Neural progenitor cell (in vitro differentiated cells): Measurements from ENCODE around the gene TYRO3. TPM values are rescaled to one million over a fixed set of nuclear protein-coding genes. Genes with fewer than 3 reads are reported as not detected.
"Not testable (repeated sequence)": the region's sequence is repeated elsewhere in the genome, so short reads cannot be mapped to it uniquely, and the experiment has no call there.

Experiments used
- DNase-seq: peaks from one replicate; pipeline ENCODE4 v3.0.0-alpha.2; 2016; ENCODE audit warnings: low spot score
- H2AFZ ChIP-seq: fragments of 200-600 bp; sonication (generic); replicated peaks from 2 replicates; pipeline ENCODE4 v1.6.1; 2016; ENCODE audit warnings: antibody characterized with exemption
- H3F3A ChIP-seq: fragments of 200-600 bp; sonication (generic); 2 replicates; pipeline ENCODE4 v1.6.1; 2016; ENCODE audit warnings: antibody characterized with exemption, low read depth
- H3K27ac ChIP-seq: fragments of 200-600 bp; sonication (generic); 2 replicates; pipeline ENCODE4 v1.5.1; 2016; ENCODE audit warnings: mild to moderate bottlenecking
- H3K27me3 ChIP-seq: fragments of 200-600 bp; sonication (generic); 2 replicates; pipeline ENCODE4 v1.6.1; 2016; ENCODE audit warnings: mild to moderate bottlenecking, moderate library complexity
- H3K36me3 ChIP-seq: fragments of 200-600 bp; sonication (generic); 2 replicates; pipeline ENCODE4 v1.5.1; 2016
- H3K4me1 ChIP-seq: fragments of 200-600 bp; sonication (generic); 2 replicates; pipeline ENCODE4 v1.6.1; 2016; ENCODE audit warnings: mixed run types
- H3K4me2 ChIP-seq: fragments of 200-600 bp; sonication (generic); 2 replicates; pipeline ENCODE4 v1.6.1; 2016
- H3K4me3 ChIP-seq: fragments of 200-600 bp; sonication (generic); 2 replicates; pipeline ENCODE4 v1.5.1; 2016
- H3K79me2 ChIP-seq: fragments of 200-600 bp; sonication (generic); 2 replicates; pipeline ENCODE4 v1.6.1; 2016; ENCODE audit warnings: low read depth
- H3K9ac ChIP-seq: fragments of 200-600 bp; sonication (generic); 2 replicates; pipeline ENCODE4 v1.6.1; 2016
- H3K9me3 ChIP-seq: fragments of 200-600 bp; sonication (generic); 2 replicates; pipeline ENCODE4 v1.5.1; 2016; ENCODE audit warnings: low read depth
- H4K20me1 ChIP-seq: fragments of 200-600 bp; sonication (generic); 2 replicates; pipeline ENCODE4 v1.6.1; 2016; ENCODE audit warnings: low read depth
- H3K27ac Mint-ChIP-seq: 3 replicates; pipeline ENCODE4 v1.8.0; 2021; ENCODE audit warnings: mixed read lengths
- H3K27me3 Mint-ChIP-seq: 2 replicates; pipeline ENCODE4 v1.8.0; 2022; ENCODE audit warnings: low read depth, mild to moderate bottlenecking, inconsistent platforms, moderate library complexity, mixed read lengths; ENCODE audit not compliant: insufficient read depth
- H3K36me3 Mint-ChIP-seq: 3 replicates; pipeline ENCODE4 v1.8.0; 2021; ENCODE audit warnings: mixed read lengths
- H3K4me1 Mint-ChIP-seq: 3 replicates; pipeline ENCODE4 v1.8.0; 2021; ENCODE audit warnings: mixed read lengths
- H3K4me3 Mint-ChIP-seq: 3 replicates; pipeline ENCODE4 v1.8.0; 2021; ENCODE audit warnings: mild to moderate bottlenecking, moderate library complexity, mixed read lengths
- H3K9me3 Mint-ChIP-seq: 3 replicates; pipeline ENCODE4 v1.8.0; 2020; ENCODE audit warnings: mixed read lengths
- CTCF ChIP-seq: fragments of 200-600 bp; sonication (generic); IDR thresholded peaks from 2 replicates; pipeline ENCODE4 v1.5.1; 2017; ENCODE audit warnings: antibody characterized with exemption, mild to moderate bottlenecking
- EZH2 ChIP-seq: fragments of 200-600 bp; sonication (generic); IDR thresholded peaks from 2 replicates; pipeline ENCODE4 v1.6.1; 2017; ENCODE audit warnings: antibody characterized with exemption, mild to moderate bottlenecking, moderate library complexity
- EZH2phosphoT487 ChIP-seq: fragments of 200-600 bp; sonication (generic); IDR thresholded peaks from 2 replicates; pipeline ENCODE4 v1.6.1; 2017; ENCODE audit warnings: antibody characterized with exemption
- total RNA-seq: library from RNA; depleted of rRNA; stranded (reverse); fragments of >200 nt; gene quantifications from 2 replicates; pipeline ENCODE4 v1.2.3, GENCODE V29; 2015; ENCODE audit warnings: low replicate concordance

Gene TYRO3
- total RNA-seq, 1 donor from 2014 or later = 59.1 TPM

- Histone ChIP-seq H2AFZ (no peak overlapping the region), H3F3A (peaks cover 54% of the 10 kb centered on the region), H3K27me3 (no peaks in the 10 kb centered on the region), H3K4me2 (peak overlapping the region; percentile 81), H3K4me1 (peaks cover 64% of the 10 kb centered on the region), H3K9ac (no peak overlapping the region), H4K20me1 (no peaks in the 10 kb centered on the region), H3K9me3 (no peaks in the 10 kb centered on the region), H3K36me3 (peaks cover 6% of the 10 kb centered on the region), H3K27ac (peak overlapping the region; percentile 99), H3K4me3 (peak overlapping the region; percentile 24), H3K79me2 (peaks cover 28% of the 10 kb centered on the region)
- no peak for TF ChIP-seq EZH2
- TF ChIP-seq CTCF = no peak
- no peak for TF ChIP-seq EZH2phosphoT487
- Mint-ChIP-seq H3K27me3 (peaks cover 10% of the 10 kb centered on the region), H3K4me1 (peaks cover 56% of the 10 kb centered on the region), H3K9me3 (no peaks in the 10 kb centered on the region), H3K27ac (peak overlapping the region; percentile 96), H3K4me3 (peak overlapping the region; percentile 60), H3K36me3 (peaks cover 9% of the 10 kb centered on the region)
- DNase-seq = peak; percentile 47
These were observed 8.8 kb downstream of the TYRO3 start for GRCh38 chr15:41567862-41568261.

GRCh38 chr15:41568350-41569017 lies 9.5 kb downstream of the TYRO3 start:
- H4K20me1 ChIP-seq = no peaks in the 10 kb centered on the region
- H3K9me3 ChIP-seq = no peaks in the 10 kb centered on the region
- peaks cover 58% of the 10 kb centered on the region for H3K4me1 ChIP-seq
- H3K27ac Mint-ChIP-seq = peak overlapping the region; percentile 96
- H3K27ac ChIP-seq = peak overlapping the region; percentile 99
- no peak overlapping the region for H2AFZ ChIP-seq
- H3K9me3 Mint-ChIP-seq = no peaks in the 10 kb centered on the region
- TF ChIP-seq CTCF (no peak), EZH2 (no peak), EZH2phosphoT487 (no peak)
- H3F3A ChIP-seq = peaks cover 48% of the 10 kb centered on the region
- H3K27me3 ChIP-seq = no peaks in the 10 kb centered on the region
- peaks cover 9% of the 10 kb centered on the region for H3K36me3 Mint-ChIP-seq
- H3K4me1 Mint-ChIP-seq = peaks cover 49% of the 10 kb centered on the region
- peak overlapping the region; percentile 35 for H3K9ac ChIP-seq
- H3K4me3 ChIP-seq = peak overlapping the region; percentile 24
- H3K36me3 ChIP-seq = peaks cover 6% of the 10 kb centered on the region
- H3K27me3 Mint-ChIP-seq = peaks cover 10% of the 10 kb centered on the region
- H3K4me3 Mint-ChIP-seq = peak overlapping the region; percentile 60
- DNase-seq = peak; percentile 95
- peak overlapping the region; percentile 81 for H3K4me2 ChIP-seq
- H3K79me2 ChIP-seq = peaks cover 28% of the 10 kb centered on the region

- Mint-ChIP-seq H3K4me1 (peaks cover 42% of the 10 kb centered on the region), H3K27ac (peak overlapping the region; percentile 72)
- H3K4me1 ChIP-seq = peaks cover 51% of the 10 kb centered on the region
- H3K9me3 ChIP-seq, H3K4me3 Mint-ChIP-seq, DNase-seq, H3K4me3 ChIP-seq, H3K36me3 Mint-ChIP-seq, H3K9me3 Mint-ChIP-seq, H3K27me3 ChIP-seq, H4K20me1 ChIP-seq, H3K9ac ChIP-seq, H2AFZ ChIP-seq, H3K27me3 Mint-ChIP-seq, H3K36me3 ChIP-seq: not testable (repeated sequence)
- peaks cover 41% of the 10 kb centered on the region for H3F3A ChIP-seq
- peak overlapping the region; percentile 99 for H3K27ac ChIP-seq
- H3K79me2 ChIP-seq = peaks cover 25% of the 10 kb centered on the region
- peak overlapping the region; percentile 81 for H3K4me2 ChIP-seq
These were observed 10.2 kb downstream of the TYRO3 start for GRCh38 chr15:41569232-41569631.

GRCh38 chr15:41570764-41571163 lies 11.8 kb downstream of the TYRO3 start:
- no peak overlapping the region for H3K4me3 ChIP-seq
- H4K20me1 ChIP-seq = no peaks in the 10 kb centered on the region
- H3K27me3 ChIP-seq = no peaks in the 10 kb centered on the region
- peaks cover 23% of the 10 kb centered on the region for H3K79me2 ChIP-seq
- Mint-ChIP-seq H3K36me3 (peaks cover 9% of the 10 kb centered on the region), H3K27ac (no peak overlapping the region), H3K4me3 (peak overlapping the region; percentile 14), H3K27me3 (peaks cover 7% of the 10 kb centered on the region), H3K4me1 (peaks cover 28% of the 10 kb centered on the region), H3K9me3 (no peaks in the 10 kb centered on the region)
- peaks cover 6% of the 10 kb centered on the region for H3K36me3 ChIP-seq
- H2AFZ ChIP-seq = no peak overlapping the region
- no peaks in the 10 kb centered on the region for H3K9me3 ChIP-seq
- H3K9ac ChIP-seq = no peak overlapping the region
- no peak overlapping the region for H3K4me2 ChIP-seq
- DNase-seq = no peak
- H3K4me1 ChIP-seq = peaks cover 38% of the 10 kb centered on the region
- H3K27ac ChIP-seq = no peak overlapping the region
- H3F3A ChIP-seq = peaks cover 31% of the 10 kb centered on the region
- TF ChIP-seq CTCF (no peak), EZH2phosphoT487 (no peak), EZH2 (no peak)
